Transverse colon (tissue), 4 donors: Measurements from ENCODE around the gene OMA1. TPM values are rescaled to one million over a fixed set of nuclear protein-coding genes. Genes with fewer than 3 reads are reported as not detected.
"Not testable (repeated sequence)": the region's sequence is repeated elsewhere in the genome, so short reads cannot be mapped to it uniquely, and the experiment has no call there.

Experiments
- DNase-seq: peaks from one replicate; pipeline ENCODE4 v3.0.0-alpha.2; 2019
- H3K27ac ChIP-seq, 4 donors: fragments of 200-600 bp; sonication (generic); 2 replicates each; pipeline ENCODE4 v1.5.1; 2016 to 2018; ENCODE audit warnings: inconsistent platforms in 4 of 4
- H3K27me3 ChIP-seq: fragments of 200-600 bp; sonication (generic); 2 replicates; pipeline ENCODE4 v1.5.1; 2017; ENCODE audit warnings: inconsistent platforms
- H3K36me3 ChIP-seq, 4 donors: fragments of 200-600 bp; sonication (generic); 2 replicates each; pipeline ENCODE4 v1.5.1; 2017 to 2019; ENCODE audit warnings: inconsistent platforms in 4 of 4
- H3K4me1 ChIP-seq, 4 donors: fragments of 200-600 bp; sonication (generic); 2 replicates each; pipeline ENCODE4 v1.5.1; 2017 to 2020; ENCODE audit warnings: inconsistent platforms in 4 of 4
- H3K4me3 ChIP-seq, 4 donors: fragments of 200-600 bp; sonication (generic); 1 replicate in 1 of 4; 2 replicates in 3 of 4; pipeline versions ENCODE4 v1.5.1 to v1.6.1; 2017 to 2019; ENCODE audit warnings: inconsistent platforms in 4 of 4
- H3K9me3 ChIP-seq, 2 donors: fragments of 200-600 bp; sonication (generic); 2 replicates each; pipeline ENCODE4 v1.5.1; 2017 to 2019; ENCODE audit warnings: inconsistent platforms in 2 of 2
- CTCF ChIP-seq, 5 experiments: fragments of 200-600 bp in 3 of 5; fragments of 450-650 bp in 2 of 5; sonication (generic) in 3 of 5; IDR thresholded peaks; 1 replicate in 2 of 5; 2 replicates in 3 of 5; pipeline ENCODE4 v1.5.1; 2016 to 2017; ENCODE audit warnings: antibody characterized with exemption in 5 of 5, inconsistent platforms in 3 of 5, mild to moderate bottlenecking in 2 of 5, moderate library complexity in 1 of 5
- EP300 ChIP-seq: sonication (generic); formaldehyde crosslinking; IDR thresholded peaks from one replicate; pipeline ENCODE4 v1.6.1; 2017; ENCODE audit warnings: antibody characterized with exemption, low read depth
- POLR2A ChIP-seq: fragments of 450-650 bp; IDR thresholded peaks from one replicate; pipeline ENCODE4 v1.6.1; 2016; ENCODE audit warnings: antibody characterized with exemption, mild to moderate bottlenecking, moderate library complexity
- POLR2AphosphoS5 ChIP-seq, 3 donors: sonication (generic); formaldehyde crosslinking; IDR thresholded peaks; one replicate each; pipeline ENCODE4 v1.6.1; 2016; ENCODE audit warnings: antibody characterized with exemption in 3 of 3
- WGBS, 2 donors: methylation state at CpG; one replicate each; pipeline ENCODE4 v1.1.5; 2018; ENCODE audit warnings: low coverage in 1 of 2; 5-methylcytosine and 5-hydroxymethylcytosine counted together
- in situ Hi-C, 4 donors: fragments of 200-750 bp; cut with MboI; loops; one replicate each; pipeline versions ENCODE4 v1.15.0 to v1.15.1; 2017; ENCODE audit warnings: low sequenced_read_pairs in 3 of 4, low pct_ligation_motif_present in 1 of 4, low pct_unique_long_range_greater_than_20kb in 1 of 4
- intact Hi-C: fragments of 100-400 bp; cut with DNase I; formaldehyde crosslinking; loops from one replicate; pipeline ENCODE4 v1.15.1; 2023; ENCODE audit warnings: low total_unique reads
- total RNA-seq, 4 donors: library from RNA; depleted of rRNA; stranded (reverse); fragments of >200 nt; gene quantifications; one replicate each; pipeline ENCODE4 v1.1.0, GENCODE V29; 2016

OMA1 gene
- total RNA-seq, 4 donors from 2014 or later, result 6.4 to 29.4 (median 20.0) TPM

DNA sequence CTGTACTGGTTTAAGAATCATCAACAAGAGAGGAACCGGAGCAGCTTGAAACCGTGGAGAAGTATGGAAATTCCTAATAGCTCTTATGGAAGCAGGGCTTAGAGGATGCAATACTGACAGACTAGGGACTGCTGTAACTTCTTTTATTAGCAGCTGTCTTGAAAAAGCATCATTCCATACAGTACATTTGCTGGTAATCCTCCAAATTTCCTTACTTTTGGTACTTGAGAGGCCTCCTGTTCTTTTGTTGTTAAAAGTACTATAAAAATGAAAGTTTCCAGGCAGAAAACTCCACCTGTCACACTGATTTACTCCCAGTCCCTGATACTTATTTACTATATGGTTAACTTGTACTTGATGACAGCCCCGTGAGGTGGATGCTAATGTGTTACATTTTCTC, 7.7 kb downstream of the OMA1 start:
- no peaks in the 10 kb centered on the region for H3K27me3 ChIP-seq
- intact Hi-C loops (no loop called here), in situ Hi-C loops (no loop called here)
- H3K27ac ChIP-seq, result peak overlapping the region; percentile 8 to 70 (median 56)
- DNase-seq, result no peak
- no peak overlapping the region for H3K4me3 ChIP-seq
- WGBS, 2 donors, result 57 to 82% methylated on average over 3 of the region's 3 CpGs
- no peaks in the 10 kb centered on the region for H3K9me3 ChIP-seq
- H3K4me1 ChIP-seq, result peaks cover 0 to 19% (median 14%) of the 10 kb centered on the region in 4 donors
- no peak for TF ChIP-seq POLR2AphosphoS5 (IDR thresholded peaks at IDR 0.05)
- no peak for TF ChIP-seq EP300
- TF ChIP-seq POLR2A, result no peak
- no peak for TF ChIP-seq CTCF (IDR thresholded peaks at IDR 0.05)
- H3K36me3 ChIP-seq, result no peaks in the 10 kb centered on the region

DNA sequence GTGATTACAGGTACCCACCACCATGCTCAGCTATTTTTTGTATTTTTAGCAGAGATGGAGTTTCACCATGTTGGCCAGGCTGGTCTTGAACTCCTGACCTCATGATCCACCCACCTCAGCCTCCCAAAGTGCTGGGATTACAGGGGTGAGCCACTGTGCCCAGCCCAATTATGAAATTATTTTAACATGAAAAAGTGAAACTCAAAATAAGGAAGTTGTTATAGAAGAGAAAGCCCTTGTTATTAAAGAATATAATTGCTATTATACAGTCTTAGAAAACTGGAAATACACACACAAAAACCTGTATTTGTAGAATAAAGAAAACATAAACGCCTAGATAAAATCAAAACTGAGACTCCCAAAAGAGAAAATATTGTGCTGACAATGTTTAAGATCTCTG, 14.7 kb downstream of the OMA1 start:
- 79 to 88% methylated on average over 1 of the region's 1 CpG for WGBS, 2 donors
- H3K4me1 ChIP-seq, in situ Hi-C loops, H3K27ac ChIP-seq, intact Hi-C loops, H3K9me3 ChIP-seq, DNase-seq, H3K27me3 ChIP-seq, H3K36me3 ChIP-seq, H3K4me3 ChIP-seq: not testable (repeated sequence)

GRCh38 chr1:58529284-58529683, 17.2 kb downstream of the OMA1 start:
- in situ Hi-C loops, result no loop called here
- no peak overlapping the region for H3K27ac ChIP-seq
- peaks cover 0 to 5% (median 0%) of the 10 kb centered on the region in 4 donors for H3K36me3 ChIP-seq
- no peak for TF ChIP-seq CTCF (IDR thresholded peaks at IDR 0.05)
- TF ChIP-seq EP300, result no peak
- TF ChIP-seq POLR2AphosphoS5 (IDR thresholded peaks at IDR 0.05), result no peak
- TF ChIP-seq POLR2A, result no peak
- intact Hi-C loops, result no loop called here
- 93% methylated on average over 1 of the region's 1 CpG for WGBS, 2 donors
- no peaks in the 10 kb centered on the region for H3K27me3 ChIP-seq
- no peaks in the 10 kb centered on the region for H3K4me1 ChIP-seq
- no peak for DNase-seq
- no peaks in the 10 kb centered on the region for H3K9me3 ChIP-seq
- no peak overlapping the region for H3K4me3 ChIP-seq

DNA sequence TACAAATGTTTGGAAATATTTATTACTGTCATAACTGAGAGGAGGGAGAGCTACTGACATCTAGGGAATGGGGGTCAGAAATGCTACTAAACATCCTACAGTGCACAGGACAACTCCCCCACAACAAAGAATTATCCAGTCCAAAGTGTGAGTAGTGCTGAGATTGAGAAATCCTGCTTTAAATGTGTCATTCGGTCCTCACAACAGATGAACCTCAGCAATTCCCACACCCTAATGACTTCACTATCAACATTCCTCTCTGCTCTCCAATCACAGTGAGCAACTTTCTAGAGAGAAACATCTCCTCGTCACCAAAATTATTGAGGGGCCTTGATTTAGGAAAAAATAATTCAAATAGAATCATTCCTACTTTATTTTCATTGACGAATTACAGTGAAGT, 18.0 kb downstream of the OMA1 start:
- Histone ChIP-seq H3K4me1 (no peaks in the 10 kb centered on the region), H3K27me3 (no peaks in the 10 kb centered on the region), H3K36me3 (peaks cover 0 to 5% (median 0%) of the 10 kb centered on the region in 4 donors), H3K9me3 (no peaks in the 10 kb centered on the region), H3K4me3 (no peak overlapping the region), H3K27ac (no peak overlapping the region)
- 82 to 97% methylated on average over 2 to 3 of the region's 3 CpGs for WGBS, 2 donors
- in situ Hi-C loops, result no loop called here
- DNase-seq, result no peak
- intact Hi-C loops, result no loop called here
- TF ChIP-seq EP300 (no peak), CTCF (IDR thresholded peaks at IDR 0.05) (no peak), POLR2A (no peak), POLR2AphosphoS5 (IDR thresholded peaks at IDR 0.05) (no peak)

DNA sequence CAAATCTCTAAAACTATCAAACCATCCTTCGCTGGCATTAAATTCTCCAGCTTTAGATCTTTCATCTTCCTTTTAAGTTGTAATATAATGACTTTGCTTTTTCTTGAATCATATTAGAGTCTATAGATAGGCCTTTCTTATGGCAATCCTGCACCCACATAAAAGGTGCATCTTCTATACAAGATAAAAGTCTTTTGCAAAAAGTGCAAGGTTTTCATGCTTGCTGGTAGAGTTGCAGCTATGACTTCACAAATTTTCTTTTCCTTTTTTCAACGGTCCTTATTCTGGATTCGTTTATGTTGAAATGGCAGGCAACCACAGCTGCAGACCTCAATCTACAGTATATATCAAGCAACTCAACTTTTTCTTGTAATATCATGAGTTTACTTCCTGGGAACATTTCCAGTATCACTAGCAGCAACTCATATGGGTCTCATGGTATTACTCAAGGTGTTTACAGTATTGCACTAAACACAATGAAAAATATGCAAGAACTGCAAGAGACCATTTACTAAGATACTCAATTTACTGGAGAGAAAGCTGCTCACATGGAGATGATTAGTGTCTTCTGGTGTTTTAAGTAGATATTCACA, 22.1 kb downstream of the OMA1 start:
- no peak for TF ChIP-seq POLR2A
- no peak for TF ChIP-seq POLR2AphosphoS5 (IDR thresholded peaks at IDR 0.05)
- no peak for TF ChIP-seq CTCF (IDR thresholded peaks at IDR 0.05)
- TF ChIP-seq EP300, result no peak
- Histone ChIP-seq H3K27me3 (no peaks in the 10 kb centered on the region), H3K4me3 (no peak overlapping the region), H3K4me1 (no peaks in the 10 kb centered on the region), H3K9me3 (no peaks in the 10 kb centered on the region), H3K36me3 (peaks cover 0 to 5% (median 0%) of the 10 kb centered on the region in 4 donors), H3K27ac (no peak overlapping the region)
- in situ Hi-C loops, result loop anchor here in 1 of 4 donors (25.0 kb wide), 1 partner anchor 1238 kb away; no protein-coding TSS in a partner anchor
- no peak for DNase-seq
- 52 to 63% methylated on average over 3 of the region's 3 CpGs for WGBS, 2 donors
- intact Hi-C loops, result no loop called here
